Stimulated activated naive B cell treated with anti-CD40 and anti-IgM and Interleukin-4, amounts not matched to agents 10 μg/mL and 1 μg/mL and 100 μg/mL, for 72 hours (primary cell): ENCODE data around the gene AMOTL2.

Experiments
- ATAC-seq, 2 donors: fragments of 150-1000 bp; cut with Tn5 transposase; replicated peaks; 2 replicates each; pipeline ENCODE4 v1.10.0; 2021; ENCODE audit warnings: moderate library complexity in 1 of 2
- DNase-seq: peaks from one replicate; pipeline ENCODE4 v3.0.0; 2021
- H3K27ac Mint-ChIP-seq: one replicate; pipeline ENCODE4 v1.8.0; 2022; ENCODE audit warnings: mild to moderate bottlenecking, mixed read lengths
- H3K27me3 Mint-ChIP-seq, 2 donors: one replicate each; pipeline ENCODE4 v1.8.0; 2022; ENCODE audit warnings: mixed read lengths in 2 of 2
- H3K36me3 Mint-ChIP-seq, 2 donors: one replicate each; pipeline ENCODE4 v1.8.0; 2022; ENCODE audit warnings: mixed read lengths in 2 of 2, mild to moderate bottlenecking in 1 of 2
- H3K4me1 Mint-ChIP-seq, 2 donors: one replicate each; pipeline ENCODE4 v1.8.0; 2022; ENCODE audit warnings: mixed read lengths in 2 of 2, mild to moderate bottlenecking in 1 of 2
- H3K4me3 Mint-ChIP-seq, 2 donors: one replicate each; pipeline ENCODE4 v1.8.0; 2022; ENCODE audit warnings: mild to moderate bottlenecking in 2 of 2, mixed read lengths in 2 of 2, moderate library complexity in 1 of 2
- H3K9me3 Mint-ChIP-seq, 2 donors: one replicate each; pipeline ENCODE4 v1.8.0; 2022; ENCODE audit warnings: mixed read lengths in 2 of 2, mild to moderate bottlenecking in 1 of 2

The AMOTL2 gene

GRCh38 chr3:134374105-134374790 lies at the start of gene AMOTL2:
TSS of gene AMOTL2 (minus strand) at chr3:134374447. CDS start at chr3:134371433, 3,014 bp downstream.
- no peak within 1 kb of the TSS for H3K27ac Mint-ChIP-seq
- no peaks in the 10 kb centered on the region for H3K9me3 Mint-ChIP-seq
- peak within 1 kb of the TSS; percentile 77 to 80 for H3K4me3 Mint-ChIP-seq
- no peak for DNase-seq
- H3K36me3 Mint-ChIP-seq, result no peaks in the 10 kb centered on the region
- ATAC-seq, result peak; percentile 72 to 81
- peaks cover 14 to 29% of the 10 kb centered on the region in 2 donors for H3K4me1 Mint-ChIP-seq
- peaks cover 58 to 97% of the 10 kb centered on the region in 2 donors for H3K27me3 Mint-ChIP-seq

DNA sequence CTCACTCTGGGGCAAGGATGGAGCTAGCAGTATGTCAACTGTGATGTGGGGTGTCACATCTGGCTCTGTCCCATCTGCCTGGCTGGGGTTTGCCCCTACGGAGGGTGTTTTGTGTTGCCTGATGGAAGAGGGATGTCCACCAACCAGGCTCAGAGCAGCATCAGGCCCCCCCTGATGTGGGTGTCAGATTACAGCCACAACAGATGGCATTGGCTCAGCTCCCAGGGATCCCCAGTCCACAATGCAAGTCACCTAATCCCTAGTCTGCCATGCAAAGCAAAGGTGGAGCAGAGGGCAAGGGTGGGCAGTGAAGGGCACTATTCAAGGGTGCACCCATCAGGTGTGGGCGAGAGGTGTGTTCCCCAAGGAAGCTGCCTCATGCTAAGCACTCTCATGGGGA lies 48.9 kb upstream of the AMOTL2 start:
- ATAC-seq, result no peak
- H3K9me3 Mint-ChIP-seq, result no peaks in the 10 kb centered on the region
- H3K4me1 Mint-ChIP-seq, result no peaks in the 10 kb centered on the region
- no peak for DNase-seq
- no peak overlapping the region for H3K4me3 Mint-ChIP-seq
- no peaks in the 10 kb centered on the region for H3K36me3 Mint-ChIP-seq
- no peak overlapping the region for H3K27ac Mint-ChIP-seq
- H3K27me3 Mint-ChIP-seq, result peaks cover 7 to 21% of the 10 kb centered on the region in 2 donors

- ATAC-seq, result no peak
- no peak for DNase-seq
- H3K36me3 Mint-ChIP-seq, result no peaks in the 10 kb centered on the region
- H3K27ac Mint-ChIP-seq, result no peak overlapping the region
- peaks cover 7 to 14% of the 10 kb centered on the region in 2 donors for H3K27me3 Mint-ChIP-seq
- no peaks in the 10 kb centered on the region for H3K4me1 Mint-ChIP-seq
- no peaks in the 10 kb centered on the region for H3K9me3 Mint-ChIP-seq
- H3K4me3 Mint-ChIP-seq, result no peak overlapping the region
Observed at GRCh38 chr3:134419960-134420321, 45.7 kb upstream of the AMOTL2 start.

DNA sequence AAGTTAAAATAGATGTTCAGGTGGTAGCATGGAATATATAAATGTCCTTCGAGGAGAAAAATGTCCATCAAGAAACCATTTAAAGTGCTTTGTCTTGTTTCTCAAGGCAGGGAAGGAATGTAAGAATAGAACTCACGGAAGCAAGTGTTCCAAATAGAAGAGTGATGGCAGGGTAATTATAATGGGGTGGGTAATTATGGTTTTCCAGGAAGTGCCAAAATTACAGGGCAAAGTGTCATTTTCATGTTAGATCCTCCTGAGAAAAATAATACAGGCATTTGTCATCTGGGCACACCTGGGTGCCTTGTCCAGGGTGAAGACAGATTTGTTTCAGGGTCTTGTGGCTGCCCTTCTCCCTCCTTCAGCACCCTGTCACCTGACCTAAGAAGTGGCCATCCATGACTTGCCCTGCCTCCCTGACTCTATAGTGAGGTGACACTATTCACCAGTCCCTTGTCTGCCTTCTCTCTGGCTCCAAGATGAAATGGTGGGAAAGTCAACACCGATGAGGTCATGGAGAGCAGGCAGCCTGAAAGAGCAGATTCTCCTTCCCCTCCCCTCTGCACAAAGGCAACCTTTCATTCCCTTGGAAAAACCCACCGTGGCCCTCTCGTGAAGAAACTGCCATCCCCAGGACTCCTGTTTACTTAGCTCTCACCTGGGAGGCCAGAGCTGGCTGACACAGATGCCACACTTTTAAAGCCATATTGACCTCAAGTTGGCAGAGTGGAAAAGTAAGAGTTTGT lies 45.1 kb upstream of the AMOTL2 start:
- H3K27me3 Mint-ChIP-seq, result peaks cover 7 to 12% of the 10 kb centered on the region in 2 donors
- no peaks in the 10 kb centered on the region for H3K4me1 Mint-ChIP-seq
- H3K36me3 Mint-ChIP-seq, result no peaks in the 10 kb centered on the region
- no peak overlapping the region for H3K27ac Mint-ChIP-seq
- DNase-seq, result no peak
- no peak overlapping the region for H3K4me3 Mint-ChIP-seq
- no peaks in the 10 kb centered on the region for H3K9me3 Mint-ChIP-seq
- no peak for ATAC-seq

DNA sequence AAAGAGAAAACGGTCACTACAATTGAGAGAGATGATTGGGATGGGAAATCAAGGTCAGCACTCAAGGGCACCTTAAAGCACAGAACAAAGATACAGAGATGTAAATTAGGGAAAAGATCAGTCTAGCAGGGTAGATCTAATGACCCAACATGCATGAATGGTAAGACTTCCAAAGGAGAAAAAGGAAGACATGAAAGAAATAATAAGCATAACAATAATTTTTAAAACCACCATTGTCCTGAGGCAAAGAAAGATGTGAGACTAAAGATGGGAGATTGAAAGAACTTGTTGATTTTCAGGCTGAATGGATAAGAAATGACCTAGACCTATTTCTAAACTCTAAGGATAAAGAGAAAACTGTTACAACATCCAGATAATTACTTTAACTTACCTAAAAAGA lies 34.8 kb upstream of the AMOTL2 start:
- no peak overlapping the region for H3K4me3 Mint-ChIP-seq
- H3K9me3 Mint-ChIP-seq, result peaks cover 1 to 2% of the 10 kb centered on the region in 2 donors
- H3K36me3 Mint-ChIP-seq, result peaks cover 0 to 2% of the 10 kb centered on the region in 2 donors
- H3K4me1 Mint-ChIP-seq, result peaks cover 0 to 6% of the 10 kb centered on the region in 2 donors
- no peak overlapping the region for H3K27ac Mint-ChIP-seq
- ATAC-seq (no peak), DNase-seq (no peak)
- peaks cover 59 to 87% of the 10 kb centered on the region in 2 donors for H3K27me3 Mint-ChIP-seq

- no peak for DNase-seq
- H3K4me3 Mint-ChIP-seq, result no peak overlapping the region
- H3K27ac Mint-ChIP-seq, result no peak overlapping the region
- ATAC-seq, result no peak
- peaks cover 64 to 90% of the 10 kb centered on the region in 2 donors for H3K27me3 Mint-ChIP-seq
- H3K36me3 Mint-ChIP-seq, result peaks cover 2 to 4% of the 10 kb centered on the region in 2 donors
- peaks cover 0 to 6% of the 10 kb centered on the region in 2 donors for H3K4me1 Mint-ChIP-seq
- peaks cover 8 to 17% of the 10 kb centered on the region in 2 donors for H3K9me3 Mint-ChIP-seq
Observed at GRCh38 chr3:134407239-134407625, 33.0 kb upstream of the AMOTL2 start.

GRCh38 chr3:134406331-134407238 lies 32.3 kb upstream of the AMOTL2 start:
- DNase-seq (no peak), ATAC-seq (no peak)
- H3K4me3 Mint-ChIP-seq, result peak overlapping the region in 1 of 2 donors; percentile 27
- H3K9me3 Mint-ChIP-seq, result peaks cover 12 to 21% of the 10 kb centered on the region in 2 donors
- peaks cover 66 to 90% of the 10 kb centered on the region in 2 donors for H3K27me3 Mint-ChIP-seq
- peaks cover 2 to 4% of the 10 kb centered on the region in 2 donors for H3K36me3 Mint-ChIP-seq
- H3K27ac Mint-ChIP-seq, result no peak overlapping the region
- H3K4me1 Mint-ChIP-seq, result peaks cover 0 to 6% of the 10 kb centered on the region in 2 donors

DNA sequence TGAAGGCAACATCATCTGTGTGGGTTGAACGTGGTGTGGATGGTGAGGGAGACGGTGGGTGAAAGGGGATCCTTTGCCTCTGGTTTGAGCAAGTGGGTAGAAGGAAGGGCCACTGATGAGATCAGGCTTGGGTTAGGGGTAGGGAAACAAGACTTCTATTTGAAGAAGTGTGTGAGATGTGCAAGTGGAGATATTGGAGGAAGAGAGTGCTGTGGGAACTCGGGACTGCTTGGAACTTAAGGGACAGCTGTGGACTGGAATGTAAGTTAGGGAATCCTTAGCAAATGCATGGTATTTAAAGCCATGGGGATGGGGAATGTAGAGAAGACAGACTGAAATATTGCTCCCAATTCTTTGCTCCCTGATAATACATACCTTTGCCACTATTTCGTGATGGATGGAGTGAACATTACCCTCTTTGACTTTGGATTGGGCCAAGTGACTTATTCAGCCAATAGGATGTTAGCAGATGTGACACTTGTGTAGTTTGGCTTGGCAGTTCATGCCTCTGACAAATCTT lies 30.2 kb upstream of the AMOTL2 start:
- H3K36me3 Mint-ChIP-seq, result peaks cover 2 to 4% of the 10 kb centered on the region in 2 donors
- peaks cover 0 to 6% of the 10 kb centered on the region in 2 donors for H3K4me1 Mint-ChIP-seq
- no peak overlapping the region for H3K27ac Mint-ChIP-seq
- DNase-seq (no peak), ATAC-seq (no peak)
- no peak overlapping the region for H3K4me3 Mint-ChIP-seq
- peaks cover 12 to 21% of the 10 kb centered on the region in 2 donors for H3K9me3 Mint-ChIP-seq
- peaks cover 56 to 75% of the 10 kb centered on the region in 2 donors for H3K27me3 Mint-ChIP-seq

DNA sequence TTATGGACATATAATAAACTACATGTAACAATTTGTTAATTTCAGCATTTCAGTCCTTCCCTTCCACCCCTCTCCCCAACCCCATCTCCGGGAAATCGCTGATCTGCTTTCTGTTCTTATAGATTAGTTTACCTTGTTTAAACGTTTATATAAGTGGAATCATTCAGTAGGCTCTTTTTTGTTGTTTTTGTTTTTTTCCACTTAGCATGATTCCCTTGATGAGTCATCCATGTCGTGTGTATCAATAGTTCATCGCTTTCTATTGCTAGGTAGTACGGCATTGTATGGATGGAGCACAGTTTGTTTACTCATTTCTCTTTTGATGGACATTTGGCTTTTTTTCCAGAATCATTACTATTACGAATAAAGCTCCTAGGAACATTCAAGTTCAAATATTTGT lies 23.5 kb upstream of the AMOTL2 start:
- Mint-ChIP-seq H3K36me3 (peaks cover 0 to 3% of the 10 kb centered on the region in 2 donors), H3K4me3 (no peak overlapping the region), H3K4me1 (no peaks in the 10 kb centered on the region), H3K9me3 (peaks cover 7 to 9% of the 10 kb centered on the region in 2 donors), H3K27ac (no peak overlapping the region), H3K27me3 (peaks cover 33 to 56% of the 10 kb centered on the region in 2 donors)
- DNase-seq (no peak), ATAC-seq (no peak)

- Mint-ChIP-seq H3K9me3 (no peaks in the 10 kb centered on the region), H3K36me3 (no peaks in the 10 kb centered on the region), H3K27ac (no peak overlapping the region), H3K4me3 (no peak overlapping the region), H3K27me3 (peaks cover 27 to 47% of the 10 kb centered on the region in 2 donors), H3K4me1 (no peaks in the 10 kb centered on the region)
- no peak for DNase-seq
- ATAC-seq, result no peak
Observed at GRCh38 chr3:134395103-134395502, 20.9 kb upstream of the AMOTL2 start.

DNA sequence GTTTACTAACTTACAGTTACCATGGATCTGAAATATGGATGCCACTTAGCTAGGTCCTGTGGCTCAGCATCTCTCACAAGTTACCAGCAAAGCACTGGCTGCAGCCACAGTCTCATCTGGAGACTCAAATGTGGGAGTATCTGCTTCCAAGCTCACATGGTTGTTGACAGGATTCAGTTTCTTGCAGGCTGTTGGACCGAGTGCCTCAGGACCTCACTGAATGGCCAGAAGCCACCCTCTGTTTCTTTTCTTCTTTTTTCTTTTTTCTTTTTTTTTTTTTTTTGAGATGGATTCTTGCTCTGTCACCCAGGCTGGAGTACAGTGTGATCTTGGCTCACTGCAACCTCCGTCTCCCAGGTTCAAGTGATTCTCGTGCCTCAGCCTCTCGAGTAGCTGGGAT lies 20.1 kb upstream of the AMOTL2 start:
- Mint-ChIP-seq H3K27me3 (peaks cover 28 to 52% of the 10 kb centered on the region in 2 donors), H3K4me1 (no peaks in the 10 kb centered on the region), H3K36me3 (no peaks in the 10 kb centered on the region), H3K27ac (no peak overlapping the region), H3K9me3 (no peaks in the 10 kb centered on the region), H3K4me3 (no peak overlapping the region)
- DNase-seq, result no peak
- no peak for ATAC-seq

DNA sequence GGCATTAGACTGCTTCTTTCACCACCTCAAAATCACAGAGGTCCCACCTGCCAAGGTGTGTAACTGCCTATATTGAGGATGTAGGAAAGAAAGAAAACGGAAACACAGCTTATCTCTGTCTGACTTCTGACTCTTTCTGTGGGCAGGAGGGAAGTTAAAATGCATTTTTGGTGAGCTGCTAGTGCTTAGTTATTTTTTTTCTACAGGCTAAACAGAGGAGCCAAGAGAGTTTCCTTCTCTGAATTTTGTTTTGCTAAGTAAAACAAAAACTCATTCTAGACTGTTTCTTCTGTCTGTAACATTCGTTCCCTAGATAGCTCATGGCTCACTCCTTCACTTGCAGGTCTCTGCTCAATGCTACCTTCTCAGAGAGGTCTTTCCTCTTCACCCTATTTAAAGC lies 18.8 kb upstream of the AMOTL2 start:
- H3K4me3 Mint-ChIP-seq, result no peak overlapping the region
- ATAC-seq (no peak), DNase-seq (no peak)
- H3K9me3 Mint-ChIP-seq, result no peaks in the 10 kb centered on the region
- H3K27ac Mint-ChIP-seq, result no peak overlapping the region
- H3K27me3 Mint-ChIP-seq, result peaks cover 28 to 51% of the 10 kb centered on the region in 2 donors
- H3K4me1 Mint-ChIP-seq, result no peaks in the 10 kb centered on the region
- no peaks in the 10 kb centered on the region for H3K36me3 Mint-ChIP-seq

- Mint-ChIP-seq H3K4me3 (no peak overlapping the region), H3K27me3 (peaks cover 33 to 49% of the 10 kb centered on the region in 2 donors), H3K4me1 (no peaks in the 10 kb centered on the region), H3K9me3 (no peaks in the 10 kb centered on the region), H3K36me3 (no peaks in the 10 kb centered on the region), H3K27ac (no peak overlapping the region)
- ATAC-seq (no peak), DNase-seq (no peak)
Observed at GRCh38 chr3:134392336-134392983, 18.2 kb upstream of the AMOTL2 start.
